Endometrium (tissue), 2 donors: ENCODE results near the gene GNB1.
"Not testable (repeated sequence)": the region's sequence is repeated elsewhere in the genome, so short reads cannot be mapped to it uniquely, and the experiment has no call there.

Source experiments
- FAIRE-seq: peaks from 2 replicates; lab custom pipeline; 2012; peaks lifted over from hg19 to GRCh38; lab: Jason Lieb, UNC
- donor health status: control.
- donor health status: control.

GNB1 gene

DNA sequence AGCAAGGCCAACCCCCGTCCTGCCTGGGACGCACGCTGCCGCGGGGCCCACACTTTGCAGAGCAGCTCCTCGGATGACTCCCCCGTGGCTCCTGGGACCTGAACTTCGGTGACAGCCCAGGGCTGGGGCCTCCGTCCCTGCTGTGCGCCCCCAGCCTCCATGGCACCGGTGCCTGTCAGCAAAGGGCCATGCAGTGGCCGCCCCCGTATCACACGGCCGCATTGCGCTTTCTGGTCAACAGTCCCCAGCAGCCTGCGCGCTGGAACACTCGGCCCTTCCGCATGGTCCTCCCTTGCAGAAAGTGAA is 130.6 kb downstream of the GNB1 start:
- no peak for FAIRE-seq

DNA sequence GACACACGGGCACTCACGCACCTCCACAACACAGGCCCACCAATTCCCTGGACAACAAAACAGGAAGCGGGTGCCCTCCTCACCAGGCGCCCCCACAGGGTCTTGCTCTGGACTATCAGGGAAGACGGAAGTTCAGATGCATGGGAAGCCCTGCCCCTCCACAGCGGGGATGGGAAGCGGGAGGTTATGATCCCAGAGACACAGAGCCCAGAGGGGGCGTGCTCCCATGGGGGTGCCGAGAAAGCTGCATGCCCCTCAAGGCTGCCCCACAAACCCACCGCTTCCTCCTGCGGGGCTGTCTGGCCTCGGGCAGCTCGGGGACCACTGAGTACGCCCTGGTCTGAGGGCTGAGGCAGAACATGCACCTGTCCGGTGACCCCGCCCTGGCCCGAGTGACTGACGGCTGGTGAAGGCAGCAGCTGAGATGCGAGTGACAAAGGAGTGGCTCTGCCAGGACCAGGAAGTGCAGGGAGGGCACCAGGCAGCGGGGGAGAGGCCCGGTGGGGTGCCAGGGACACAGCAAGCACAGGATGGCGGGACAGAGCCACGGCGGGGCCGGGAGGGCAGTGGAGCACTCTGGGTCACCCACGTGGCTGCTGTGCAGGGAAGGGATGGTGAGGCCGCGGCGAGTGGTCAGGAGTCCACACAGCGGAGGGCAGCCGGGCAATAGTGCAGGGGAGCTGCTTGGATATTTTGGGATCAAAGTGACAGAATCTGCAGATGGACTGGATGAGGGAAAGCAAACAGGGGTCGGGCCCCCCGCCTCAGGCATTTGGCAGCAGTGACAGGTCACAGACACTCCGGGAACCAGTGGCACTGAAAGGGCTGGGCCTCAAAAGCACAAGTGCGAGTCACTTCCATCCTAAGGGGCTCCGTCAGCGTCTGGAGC is 131.2 kb downstream of the GNB1 start:
- no peak for FAIRE-seq

- FAIRE-seq, result no peak
Observed at GRCh38 chr1:1758692-1759455, 132.0 kb downstream of the GNB1 start.

GRCh38 chr1:1758059-1758621 is 132.7 kb downstream of the GNB1 start:
- no peak for FAIRE-seq

DNA sequence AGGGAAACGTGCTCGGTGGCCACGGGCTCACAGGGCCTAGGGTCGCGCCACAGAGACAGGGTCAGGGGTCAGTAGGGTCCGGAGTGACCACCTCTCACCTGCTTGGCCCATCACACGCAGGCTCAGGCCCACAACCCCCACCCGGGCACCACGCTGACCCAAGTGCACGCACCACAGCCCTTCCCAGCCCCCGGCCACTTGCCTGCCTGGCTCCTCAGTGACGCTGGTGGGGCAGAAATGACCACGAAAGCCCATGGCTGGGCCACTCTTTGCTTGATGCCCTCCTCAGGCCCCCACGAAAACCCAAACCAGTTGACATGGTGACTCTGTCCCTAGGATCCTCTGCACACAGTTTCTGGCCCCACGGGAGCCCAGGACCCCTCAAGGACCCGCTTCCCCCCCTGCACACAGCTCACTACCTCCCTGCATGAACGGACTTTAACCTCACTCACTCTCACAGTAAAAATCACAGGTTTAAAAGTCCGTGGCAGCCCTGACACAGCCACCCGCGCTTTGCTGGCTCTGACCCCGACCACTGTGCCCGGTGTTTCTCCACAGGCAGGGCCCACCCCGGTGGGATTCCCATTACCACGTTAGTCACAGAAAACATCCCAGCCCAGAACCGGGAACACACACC is 133.3 kb downstream of the GNB1 start:
- no peak for FAIRE-seq

DNA sequence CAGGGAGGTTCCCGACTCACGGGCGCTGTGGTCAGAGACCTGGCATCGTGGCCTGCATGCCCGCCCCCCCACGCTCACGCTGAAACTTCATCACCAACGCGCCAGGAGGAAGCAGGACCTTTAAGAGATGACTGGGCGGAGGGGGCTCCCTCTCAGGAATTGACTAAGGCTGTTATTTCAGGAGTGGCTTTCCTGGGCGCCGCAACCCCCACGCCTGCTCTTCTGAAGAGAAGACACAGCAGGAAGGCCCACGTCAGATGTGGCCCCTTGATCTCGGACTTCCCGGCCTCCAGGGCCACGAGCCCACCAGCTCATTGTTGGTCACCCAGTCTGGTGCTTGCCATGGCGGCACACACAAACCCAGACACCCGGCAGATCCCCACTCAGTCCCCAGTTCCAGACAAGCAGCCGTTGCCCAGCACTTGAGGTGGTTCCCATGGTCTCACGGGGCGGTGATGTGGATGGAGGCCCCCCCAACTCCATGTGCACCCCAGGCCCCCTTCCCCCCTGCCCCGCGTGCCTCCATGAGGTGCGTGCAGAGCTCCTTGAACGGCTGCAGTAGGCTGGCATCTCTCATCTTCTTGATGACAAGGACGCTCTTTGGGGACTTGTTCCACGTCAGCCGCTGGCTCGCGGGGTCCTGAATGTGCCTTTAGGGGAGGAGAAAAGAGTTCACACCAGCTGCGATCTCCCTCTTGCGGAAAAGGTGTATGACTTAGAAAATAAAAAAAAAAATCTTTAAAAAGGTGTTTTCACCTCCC is 134.0 kb downstream of the GNB1 start:
- FAIRE-seq, result no peak

GRCh38 chr1:1755852-1756251 is 135.0 kb downstream of the GNB1 start:
- no peak for FAIRE-seq

- FAIRE-seq, result no peak
Observed at GRCh38 chr1:1755426-1755825, 135.5 kb downstream of the GNB1 start.

DNA sequence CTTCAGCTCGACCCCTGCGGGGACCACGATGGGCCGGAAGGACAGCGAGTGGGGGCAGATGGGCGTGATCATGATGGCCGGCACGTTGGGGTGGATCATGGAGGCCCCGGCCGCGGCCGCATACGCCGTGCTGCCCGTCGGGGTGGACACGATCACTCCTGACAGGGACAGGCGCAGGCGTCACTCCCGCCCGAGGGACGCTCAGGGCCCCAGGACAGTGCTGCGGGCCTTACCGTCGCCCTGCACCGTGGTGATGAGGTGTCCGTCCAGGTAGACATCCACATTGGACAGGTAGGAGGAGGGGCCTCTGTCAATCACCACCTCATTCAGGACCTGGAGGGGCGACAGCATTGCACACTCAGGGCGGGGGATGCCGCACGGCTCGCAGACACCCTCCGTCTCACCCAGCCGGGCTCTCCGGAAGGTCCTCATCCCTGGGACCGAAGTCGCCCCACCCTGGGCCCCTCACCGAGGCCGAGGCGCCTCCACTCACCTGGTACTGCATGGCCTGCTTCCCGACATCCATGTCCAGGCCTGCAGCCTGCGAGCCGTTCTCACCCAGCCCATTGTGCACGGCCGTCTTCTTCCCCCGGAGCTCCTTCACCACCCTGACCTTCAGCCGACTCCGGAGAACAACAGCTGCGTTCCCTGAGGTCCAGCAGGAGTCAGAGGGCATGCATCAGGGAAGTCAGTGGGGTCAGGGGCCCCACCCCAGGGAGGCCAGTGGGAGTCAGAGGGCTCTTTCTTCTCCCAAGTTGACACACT is 136.7 kb downstream of the GNB1 start:
- no peak for FAIRE-seq

DNA sequence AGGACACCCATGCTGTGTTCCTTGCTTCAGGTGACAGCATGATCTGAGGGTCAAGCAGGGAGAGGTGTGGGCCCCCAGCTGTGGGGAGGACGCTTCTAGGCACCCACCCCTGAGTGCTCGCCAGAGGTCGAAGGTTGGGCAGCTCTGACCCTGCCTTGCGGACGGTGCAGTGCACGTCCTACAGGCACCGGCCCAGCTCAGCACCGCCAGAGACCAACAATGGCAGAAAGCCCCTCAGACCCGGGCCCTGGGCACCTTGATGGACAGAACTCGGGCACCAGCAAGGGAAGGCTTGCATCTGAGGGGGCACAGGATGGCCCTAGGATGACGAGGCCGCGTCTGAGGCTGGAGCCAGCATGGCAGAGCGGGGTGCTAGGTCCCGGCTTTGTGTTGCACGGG is 137.3 kb downstream of the GNB1 start:
- no peak for FAIRE-seq

- FAIRE-seq, result no peak
Observed at GRCh38 chr1:1752636-1753606, 138.0 kb downstream of the GNB1 start.

DNA sequence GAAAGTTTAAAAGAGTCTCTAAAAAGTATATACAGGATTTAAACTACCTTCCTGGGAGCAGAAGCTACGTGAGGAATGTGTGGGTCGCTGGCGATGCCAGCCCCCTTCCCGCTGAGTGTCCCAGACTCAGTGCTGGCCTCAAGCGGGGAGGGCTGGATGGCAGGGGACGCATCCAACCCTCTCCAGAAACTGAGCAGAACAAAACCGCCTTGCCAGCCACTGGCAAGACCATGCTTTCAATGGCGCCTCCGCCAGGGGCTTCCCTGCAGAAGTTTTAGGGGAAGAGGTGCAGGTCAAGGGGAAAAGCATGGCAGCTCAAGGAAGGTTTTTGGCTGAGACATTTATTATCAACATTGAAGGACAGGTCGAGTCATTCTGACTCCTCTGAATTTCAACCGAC is 138.7 kb downstream of the GNB1 start:
- no peak for FAIRE-seq

- FAIRE-seq, result not testable (repeated sequence)
Observed at GRCh38 chr1:1749941-1750340, 140.9 kb downstream of the GNB1 start.

- FAIRE-seq, result no peak
Observed at GRCh38 chr1:1748686-1749321, 142.1 kb downstream of the GNB1 start.

DNA sequence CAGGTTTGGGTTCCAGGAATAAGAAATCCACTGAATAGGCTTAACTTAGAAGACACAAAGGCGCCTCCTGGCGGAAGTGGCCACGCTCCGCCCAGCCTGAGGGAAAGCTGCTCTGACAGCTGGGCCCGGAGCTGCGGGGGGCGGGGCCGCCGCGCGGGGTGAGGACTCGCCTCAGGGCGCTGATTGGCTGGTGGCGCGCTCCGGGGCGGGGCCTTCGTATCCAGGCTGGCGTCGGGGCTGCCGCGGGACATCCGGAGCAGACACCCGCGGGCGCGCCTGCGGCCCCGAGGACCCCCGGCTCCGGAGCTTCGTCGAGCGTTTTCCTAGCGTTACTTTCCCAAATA is 144.3 kb downstream of the GNB1 start:
- FAIRE-seq, result not testable (repeated sequence)

- FAIRE-seq, result peak; percentile 84
Observed at GRCh38 chr1:1745651-1746565, 145.0 kb downstream of the GNB1 start.

GRCh38 chr1:1742529-1742928 is 148.4 kb downstream of the GNB1 start:
- not testable (repeated sequence) for FAIRE-seq

GRCh38 chr1:1741013-1741412 is 149.9 kb downstream of the GNB1 start:
- not testable (repeated sequence) for FAIRE-seq
